Effector memory CD8-positive, alpha-beta T cell (primary cell): ENCODE measurements around the gene ZNF585A.
"Not testable (repeated sequence)": the region's sequence is repeated elsewhere in the genome, so short reads cannot be mapped to it uniquely, and the experiment has no call there.

ENCODE experiments used
- ATAC-seq: fragments of 150-1000 bp; cut with Tn5 transposase; replicated peaks from 2 replicates; pipeline ENCODE4 v1.10.0; 2021; ENCODE audit warnings: mild to moderate bottlenecking, moderate library complexity
- DNase-seq, 3 experiments: peaks; one replicate each; pipeline ENCODE4 v3.0.0; 2021
- H3K27ac Mint-ChIP-seq, 2 donors: one replicate each; pipeline ENCODE4 v1.8.0; 2022; ENCODE audit warnings: mild to moderate bottlenecking in 2 of 2, mixed read lengths in 2 of 2, moderate library complexity in 2 of 2
- H3K27me3 Mint-ChIP-seq, 2 donors: one replicate each; pipeline ENCODE4 v1.8.0; 2022; ENCODE audit warnings: mixed read lengths in 2 of 2
- H3K36me3 Mint-ChIP-seq: one replicate; pipeline ENCODE4 v1.8.0; 2022; ENCODE audit warnings: mild to moderate bottlenecking, moderate library complexity, mixed read lengths; ENCODE audit not compliant: insufficient read depth
- H3K4me1 Mint-ChIP-seq, 2 donors: one replicate each; pipeline ENCODE4 v1.8.0; 2022; ENCODE audit warnings: low read depth in 2 of 2, mixed read lengths in 2 of 2
- H3K4me3 Mint-ChIP-seq, 2 donors: one replicate each; pipeline ENCODE4 v1.8.0; 2022; ENCODE audit warnings: mild to moderate bottlenecking in 2 of 2, mixed read lengths in 2 of 2, moderate library complexity in 2 of 2
- H3K9me3 Mint-ChIP-seq, 2 donors: one replicate each; pipeline ENCODE4 v1.8.0; 2022; ENCODE audit warnings: mixed read lengths in 2 of 2

ZNF585A gene

GRCh38 chr19:37136111-37136510 is 36.4 kb downstream of the ZNF585A start:
- Mint-ChIP-seq H3K36me3 (no peaks in the 10 kb centered on the region), H3K4me1 (no peaks in the 10 kb centered on the region), H3K9me3 (peaks cover 27 to 50% of the 10 kb centered on the region in 2 donors), H3K27me3 (no peaks in the 10 kb centered on the region), H3K4me3 (no peak overlapping the region), H3K27ac (no peak overlapping the region)
- DNase-seq, result no peak
- ATAC-seq, result no peak

GRCh38 chr19:37128821-37129177 is 43.7 kb downstream of the ZNF585A start:
- no peaks in the 10 kb centered on the region for H3K27me3 Mint-ChIP-seq
- H3K4me1 Mint-ChIP-seq, result no peaks in the 10 kb centered on the region
- peaks cover 27 to 46% of the 10 kb centered on the region in 2 donors for H3K9me3 Mint-ChIP-seq
- DNase-seq (no peak), ATAC-seq (no peak)
- H3K4me3 Mint-ChIP-seq, result no peak overlapping the region
- H3K36me3 Mint-ChIP-seq, result peaks cover 13% of the 10 kb centered on the region
- no peak overlapping the region for H3K27ac Mint-ChIP-seq

GRCh38 chr19:37127999-37128820 is 44.3 kb downstream of the ZNF585A start:
- no peaks in the 10 kb centered on the region for H3K27me3 Mint-ChIP-seq
- no peak for ATAC-seq
- no peak for DNase-seq
- H3K4me3 Mint-ChIP-seq, result no peak overlapping the region
- peaks cover 13% of the 10 kb centered on the region for H3K36me3 Mint-ChIP-seq
- peaks cover 23 to 41% of the 10 kb centered on the region in 2 donors for H3K9me3 Mint-ChIP-seq
- H3K4me1 Mint-ChIP-seq, result no peaks in the 10 kb centered on the region
- H3K27ac Mint-ChIP-seq, result no peak overlapping the region

- not testable (repeated sequence) for H3K27me3 Mint-ChIP-seq, H3K4me3 Mint-ChIP-seq, ATAC-seq, DNase-seq, H3K36me3 Mint-ChIP-seq, H3K27ac Mint-ChIP-seq, H3K4me1 Mint-ChIP-seq
- peaks cover 18 to 36% of the 10 kb centered on the region in 2 donors for H3K9me3 Mint-ChIP-seq
These were observed 50.4 kb downstream of the ZNF585A start for GRCh38 chr19:37122093-37122492.

GRCh38 chr19:37114001-37114400 is 58.5 kb downstream of the ZNF585A start:
- ATAC-seq, result no peak
- DNase-seq, result no peak
- peaks cover 33% of the 10 kb centered on the region for H3K36me3 Mint-ChIP-seq
- H3K4me1 Mint-ChIP-seq, result no peaks in the 10 kb centered on the region
- H3K27me3 Mint-ChIP-seq, result no peaks in the 10 kb centered on the region
- H3K27ac Mint-ChIP-seq, result no peak overlapping the region
- peaks cover 18 to 25% of the 10 kb centered on the region in 2 donors for H3K9me3 Mint-ChIP-seq
- H3K4me3 Mint-ChIP-seq, result no peak overlapping the region

- not testable (repeated sequence) for H3K27me3 Mint-ChIP-seq, DNase-seq, H3K4me1 Mint-ChIP-seq, H3K27ac Mint-ChIP-seq, ATAC-seq, H3K4me3 Mint-ChIP-seq
- H3K9me3 Mint-ChIP-seq, result peaks cover 18 to 24% of the 10 kb centered on the region in 2 donors
- peaks cover 35% of the 10 kb centered on the region for H3K36me3 Mint-ChIP-seq
These were observed 60.7 kb downstream of the ZNF585A start for GRCh38 chr19:37111753-37112152.

GRCh38 chr19:37104135-37104534 is 68.4 kb downstream of the ZNF585A start:
- H3K27ac Mint-ChIP-seq, H3K4me1 Mint-ChIP-seq, H3K27me3 Mint-ChIP-seq, H3K4me3 Mint-ChIP-seq, ATAC-seq, DNase-seq: not testable (repeated sequence)
- peaks cover 41% of the 10 kb centered on the region for H3K36me3 Mint-ChIP-seq
- peaks cover 6 to 20% of the 10 kb centered on the region in 2 donors for H3K9me3 Mint-ChIP-seq

- H3K27me3 Mint-ChIP-seq, result no peaks in the 10 kb centered on the region
These were observed 73.9 kb downstream of the ZNF585A start for GRCh38 chr19:37098570-37098969.

GRCh38 chr19:37095859-37096258 is 76.6 kb downstream of the ZNF585A start:
- no peaks in the 10 kb centered on the region for H3K27me3 Mint-ChIP-seq
- H3K9me3 Mint-ChIP-seq, result peaks cover 3 to 16% of the 10 kb centered on the region in 2 donors
- no peak for DNase-seq
- H3K4me1 Mint-ChIP-seq, result peaks cover 0 to 2% of the 10 kb centered on the region in 2 donors
- H3K27ac Mint-ChIP-seq, result no peak overlapping the region
- no peak overlapping the region for H3K4me3 Mint-ChIP-seq
- peaks cover 85% of the 10 kb centered on the region for H3K36me3 Mint-ChIP-seq
- no peak for ATAC-seq

More at GRCh38 chr19:37098570-37098969, 73.9 kb downstream of the ZNF585A start:
- Mint-ChIP-seq H3K4me3 (no peak overlapping the region), H3K9me3 (peaks cover 7 to 27% of the 10 kb centered on the region in 2 donors), H3K4me1 (peaks cover 0 to 2% of the 10 kb centered on the region in 2 donors), H3K27ac (no peak overlapping the region), H3K36me3 (peaks cover 68% of the 10 kb centered on the region)
- DNase-seq, result no peak
- no peak for ATAC-seq
